Karpas-422 (cell line): Measurements from ENCODE around the gene CRIM1. TPM values are rescaled to one million over a fixed set of nuclear protein-coding genes. Genes with fewer than 3 reads are reported as not detected.

Experiments used
- DNase-seq: peaks from one replicate; pipeline ENCODE4 v3.0.0-alpha.2; 2015
- H2AFZ ChIP-seq: fragments of 200-600 bp; sonication (generic); 2 replicates; pipeline ENCODE4 v1.6.1; 2014; ENCODE audit warnings: antibody characterized with exemption, low read length, mixed read lengths
- H3K27ac ChIP-seq: fragments of 200-600 bp; sonication (generic); 2 replicates; pipeline ENCODE4 v1.5.1; 2014; ENCODE audit warnings: mild to moderate bottlenecking, low read length, moderate library complexity
- H3K27me3 ChIP-seq: fragments of 200-600 bp; sonication (generic); 2 replicates; pipeline ENCODE4 v1.6.1; 2014; ENCODE audit warnings: low read length, mixed read lengths
- H3K36me3 ChIP-seq: fragments of 200-600 bp; sonication (generic); 2 replicates; pipeline ENCODE4 v1.6.1; 2014; ENCODE audit warnings: low read length, mixed read lengths; ENCODE audit not compliant: insufficient read depth
- H3K4me1 ChIP-seq: fragments of 200-600 bp; sonication (generic); 2 replicates; pipeline ENCODE4 v1.6.1; 2014; ENCODE audit warnings: mild to moderate bottlenecking, low read length, mixed read lengths
- H3K4me2 ChIP-seq: fragments of 200-600 bp; sonication (generic); 2 replicates; pipeline ENCODE4 v1.6.1; 2014; ENCODE audit warnings: low read length, low read depth, mild to moderate bottlenecking; ENCODE audit not compliant: poor library complexity, severe bottlenecking
- H3K4me3 ChIP-seq: fragments of 200-600 bp; sonication (generic); 2 replicates; pipeline ENCODE4 v1.5.1; 2014; ENCODE audit warnings: mild to moderate bottlenecking, antibody characterized with exemption, low read length, mixed read lengths
- H3K79me2 ChIP-seq: fragments of 200-600 bp; sonication (generic); 2 replicates; pipeline ENCODE4 v1.6.1; 2014; ENCODE audit warnings: mild to moderate bottlenecking, low read length, mixed read lengths
- H3K9ac ChIP-seq: fragments of 200-600 bp; sonication (generic); 2 replicates; pipeline ENCODE4 v1.6.0; 2014; ENCODE audit warnings: low read length
- H3K9me2 ChIP-seq: fragments of 200-600 bp; sonication (generic), shearing (Covaris generic); replicated peaks from 2 replicates; pipeline ENCODE4 v1.6.0; 2014; ENCODE audit warnings: mild to moderate bottlenecking, low read length, moderate library complexity; ENCODE audit not compliant: insufficient read depth
- H3K9me3 ChIP-seq: fragments of 300-700, 200-600 bp; sonication (generic); 2 replicates; pipeline ENCODE4 v1.6.1; 2014; ENCODE audit warnings: low read length, mixed read lengths
- H4K20me1 ChIP-seq: fragments of 200-600 bp; sonication (generic); 2 replicates; pipeline ENCODE4 v1.6.1; 2014; ENCODE audit warnings: mild to moderate bottlenecking, antibody characterized with exemption, low read length, low read depth; ENCODE audit not compliant: insufficient read depth
- total RNA-seq: library from RNA; depleted of rRNA; stranded (reverse); fragments of >200 nt; shearing (Covaris generic); gene quantifications from 2 replicates; pipeline ENCODE4 v1.2.3, GENCODE V29; 2014; ENCODE audit warnings: low replicate concordance; rRNA removed

The CRIM1 gene
- total RNA-seq, 1 experiment from 2014 or later: not detected

GRCh38 chr2:36589230-36589630, 233.7 kb downstream of the CRIM1 start:
- no peak for DNase-seq
- no peaks in the 10 kb centered on the region for H3K27me3 ChIP-seq
- no peak overlapping the region for H3K4me3 ChIP-seq
- H3K79me2 ChIP-seq: peaks cover 94% of the 10 kb centered on the region
- no peaks in the 10 kb centered on the region for H3K9me3 ChIP-seq
- H3K27ac ChIP-seq: no peak overlapping the region
- no peak overlapping the region for H3K4me2 ChIP-seq
- no peak overlapping the region for H2AFZ ChIP-seq
- H3K4me1 ChIP-seq: no peaks in the 10 kb centered on the region
- H3K9me2 ChIP-seq: no peaks in the 10 kb centered on the region
- H3K36me3 ChIP-seq: peaks cover 41% of the 10 kb centered on the region
- H3K9ac ChIP-seq: no peak overlapping the region
- no peaks in the 10 kb centered on the region for H4K20me1 ChIP-seq

- peak; percentile 2 for DNase-seq
- no peaks in the 10 kb centered on the region for H3K9me2 ChIP-seq
- H3K4me3 ChIP-seq: no peak overlapping the region
- peaks cover 19% of the 10 kb centered on the region for H3K4me1 ChIP-seq
- peaks cover 75% of the 10 kb centered on the region for H3K79me2 ChIP-seq
- no peak overlapping the region for H3K9ac ChIP-seq
- no peak overlapping the region for H2AFZ ChIP-seq
- H3K9me3 ChIP-seq: no peaks in the 10 kb centered on the region
- no peaks in the 10 kb centered on the region for H4K20me1 ChIP-seq
- peaks cover 18% of the 10 kb centered on the region; the same call in 1 of the 2 replicates for H3K36me3 ChIP-seq
- no peak overlapping the region for H3K4me2 ChIP-seq
- no peak overlapping the region for H3K27ac ChIP-seq
- no peaks in the 10 kb centered on the region for H3K27me3 ChIP-seq
Measured at GRCh38 chr2:36594849-36595248, 239.3 kb downstream of the CRIM1 start.

GRCh38 chr2:36596397-36596796, 240.8 kb downstream of the CRIM1 start:
- H3K36me3 ChIP-seq: peaks cover 7% of the 10 kb centered on the region; the same call in 1 of the 2 replicates
- H3K27me3 ChIP-seq: no peaks in the 10 kb centered on the region
- no peaks in the 10 kb centered on the region for H3K9me3 ChIP-seq
- no peak overlapping the region for H2AFZ ChIP-seq
- peaks cover 19% of the 10 kb centered on the region for H3K4me1 ChIP-seq
- peak overlapping the region; percentile 85 for H3K4me3 ChIP-seq
- DNase-seq: peak; percentile 6
- H3K9me2 ChIP-seq: no peaks in the 10 kb centered on the region
- H3K27ac ChIP-seq: no peak overlapping the region
- peak overlapping the region; percentile 73 for H3K4me2 ChIP-seq
- H4K20me1 ChIP-seq: no peaks in the 10 kb centered on the region
- peaks cover 60% of the 10 kb centered on the region for H3K79me2 ChIP-seq
- peak overlapping the region; percentile 81 for H3K9ac ChIP-seq

GRCh38 chr2:36597003-36597531, 241.5 kb downstream of the CRIM1 start:
- Histone ChIP-seq H3K27me3 (no peaks in the 10 kb centered on the region), H3K9me3 (no peaks in the 10 kb centered on the region), H3K36me3 (peaks cover 7% of the 10 kb centered on the region; the same call in 1 of the 2 replicates), H3K9me2 (no peaks in the 10 kb centered on the region), H3K79me2 (peaks cover 53% of the 10 kb centered on the region), H3K4me1 (peaks cover 19% of the 10 kb centered on the region), H2AFZ (peak overlapping the region; percentile 80), H3K9ac (peak overlapping the region; percentile 81), H3K4me3 (peak overlapping the region; percentile 85), H4K20me1 (no peaks in the 10 kb centered on the region), H3K4me2 (peak overlapping the region; percentile 73), H3K27ac (no peak overlapping the region)
- DNase-seq: no peak

GRCh38 chr2:36597532-36598377, 242.2 kb downstream of the CRIM1 start, which contains the start of gene FEZ2:
Gene FEZ2, minus strand, starts transcription at chr2:36598168. Its CDS starts 26 bp downstream, at chr2:36598142.
- H3K4me2 ChIP-seq: peak within 1 kb of the TSS; percentile 73
- no peak within 1 kb of the TSS for H3K27ac ChIP-seq
- peak; percentile 95 for DNase-seq
- no peaks in the 10 kb centered on the region for H3K9me2 ChIP-seq
- peak within 1 kb of the TSS; percentile 81 for H3K9ac ChIP-seq
- H4K20me1 ChIP-seq: no peaks in the 10 kb centered on the region
- peaks cover 47% of the 10 kb centered on the region for H3K79me2 ChIP-seq
- H3K36me3 ChIP-seq: peaks cover 7% of the 10 kb centered on the region; the same call in 1 of the 2 replicates
- peak within 1 kb of the TSS; percentile 85 for H3K4me3 ChIP-seq
- no peaks in the 10 kb centered on the region for H3K27me3 ChIP-seq
- H3K9me3 ChIP-seq: no peaks in the 10 kb centered on the region
- peaks cover 19% of the 10 kb centered on the region for H3K4me1 ChIP-seq
- peak within 1 kb of the TSS; percentile 80 for H2AFZ ChIP-seq

Other genes starting within 250 kb of the CRIM1 start
- gene FEZ2, start 242.4 kb downstream of the CRIM1 start, total RNA-seq: 32.7 and 37.7 TPM in 2 replicates